H9 (cell line): ENCODE measurements around the gene HOXC11. TPM values are rescaled to one million over a fixed set of nuclear protein-coding genes. Genes with fewer than 3 reads are reported as not detected.

Experiments used
- DNase-seq: peaks from one replicate; pipeline ENCODE4 v3.0.0-alpha.2; 2017
- H2AFZ ChIP-seq: one replicate; pipeline ENCODE4 v1.6.1; 2013; ENCODE audit warnings: mild to moderate bottlenecking, low read length, control low read depth, moderate library complexity
- H2AK5ac ChIP-seq: 2 replicates; pipeline ENCODE4 v1.6.1; 2013; ENCODE audit warnings: low read length, control low read depth, mixed read lengths; ENCODE audit not compliant: insufficient read length
- H2BK120ac ChIP-seq: one replicate; pipeline ENCODE4 v1.6.1; 2013; ENCODE audit warnings: low read depth, mild to moderate bottlenecking, low read length, control low read depth, inconsistent platforms; ENCODE audit not compliant: poor library complexity, severe bottlenecking
- H2BK12ac ChIP-seq: 2 replicates; pipeline ENCODE4 v1.6.1; 2013; ENCODE audit warnings: low read length, control low read depth, mixed read lengths, low read depth; ENCODE audit not compliant: insufficient read length
- H2BK15ac ChIP-seq: 2 replicates; pipeline ENCODE4 v1.6.1; 2013; ENCODE audit warnings: low read depth, low read length, control low read depth
- H2BK20ac ChIP-seq: one replicate; pipeline ENCODE4 v1.6.1; 2013; ENCODE audit warnings: low read depth, mild to moderate bottlenecking, low read length, control low read depth, inconsistent platforms; ENCODE audit not compliant: poor library complexity, severe bottlenecking
- H2BK5ac ChIP-seq: 2 replicates; pipeline ENCODE4 v1.6.1; 2013; ENCODE audit warnings: low read length, control low read depth, mixed read lengths; ENCODE audit not compliant: insufficient read length
- H3K14ac ChIP-seq: 2 replicates; pipeline ENCODE4 v1.6.1; 2013; ENCODE audit warnings: low read length, control low read depth; ENCODE audit not compliant: insufficient read depth
- H3K18ac ChIP-seq: 2 replicates; pipeline ENCODE4 v1.6.1; 2013; ENCODE audit warnings: low read depth, mild to moderate bottlenecking, mixed read lengths, low read length, control low read depth; ENCODE audit not compliant: insufficient read length
- H3K23ac ChIP-seq: 2 replicates; pipeline ENCODE4 v1.6.1; 2013; ENCODE audit warnings: low read length, control low read depth, mixed read lengths, low read depth; ENCODE audit not compliant: insufficient read length
- H3K23me2 ChIP-seq: 2 replicates; pipeline ENCODE4 v1.6.1; 2013; ENCODE audit warnings: low read depth, mild to moderate bottlenecking, mixed read lengths, low read length, control low read depth; ENCODE audit not compliant: insufficient read length, poor library complexity, severe bottlenecking
- H3K27ac ChIP-seq: 2 replicates; pipeline ENCODE4 v1.5.1; 2013; ENCODE audit warnings: low read length, control low read depth, mixed read lengths, low read depth; ENCODE audit not compliant: insufficient read length
- H3K27me3 ChIP-seq: 2 replicates; pipeline ENCODE4 v1.6.1; 2013; ENCODE audit warnings: low read length, control low read depth, inconsistent platforms; ENCODE audit not compliant: insufficient read depth
- H3K4ac ChIP-seq: 2 replicates; pipeline ENCODE4 v1.6.1; 2013; ENCODE audit warnings: low read depth, mild to moderate bottlenecking, control low read depth, inconsistent platforms, low read length, moderate library complexity
- H3K4me1 ChIP-seq: 2 replicates; pipeline ENCODE4 v1.6.1; 2013; ENCODE audit warnings: low read length, control low read depth, inconsistent platforms; ENCODE audit not compliant: insufficient read depth
- H3K4me2 ChIP-seq: 2 replicates; pipeline ENCODE4 v1.6.1; 2013; ENCODE audit warnings: low read length, control low read depth, mixed read lengths; ENCODE audit not compliant: insufficient read length, insufficient read depth
- H3K56ac ChIP-seq: 2 replicates; pipeline ENCODE4 v1.6.1; 2013; ENCODE audit warnings: low read depth, mild to moderate bottlenecking, mixed read lengths, low read length, control low read depth; ENCODE audit not compliant: insufficient read length
- H3K79me1 ChIP-seq: 2 replicates; pipeline ENCODE4 v1.6.1; 2013; ENCODE audit warnings: low read depth, mild to moderate bottlenecking, moderate library complexity, low read length, control low read depth, inconsistent platforms; ENCODE audit not compliant: insufficient read depth, poor library complexity, severe bottlenecking
- H3K79me2 ChIP-seq: 2 replicates; pipeline ENCODE4 v1.6.1; 2013; ENCODE audit warnings: low read length, control low read depth, inconsistent platforms; ENCODE audit not compliant: insufficient read depth
- H3K9ac ChIP-seq: 2 replicates; pipeline ENCODE4 v1.6.1; 2013; ENCODE audit warnings: low read length, control low read depth, mixed read lengths; ENCODE audit not compliant: insufficient read length; ENCODE audit errors: extremely low read depth
- H3K9me3 ChIP-seq: one replicate; pipeline ENCODE4 v1.6.1; 2013; ENCODE audit warnings: low read depth, low read length, inconsistent platforms; ENCODE audit not compliant: control insufficient read depth
- H3T11ph ChIP-seq: one replicate; pipeline ENCODE4 v1.6.1; 2013; ENCODE audit warnings: mild to moderate bottlenecking, low read length, control low read depth, inconsistent platforms
- H4K20me1 ChIP-seq: one replicate; pipeline ENCODE4 v1.6.1; 2013; ENCODE audit not compliant: control insufficient read depth, insufficient read length, insufficient read depth
- H4K5ac ChIP-seq: 2 replicates; pipeline ENCODE4 v1.6.1; 2013; ENCODE audit warnings: low read depth, mild to moderate bottlenecking, mixed read lengths, low read length, control low read depth; ENCODE audit not compliant: insufficient read length
- H4K8ac ChIP-seq: replicated peaks from 2 replicates; pipeline ENCODE4 v1.6.1; 2013; ENCODE audit warnings: low read length, control low read depth, mixed read lengths, low read depth; ENCODE audit not compliant: insufficient read length
- H4K91ac ChIP-seq: 2 replicates; pipeline ENCODE4 v1.6.1; 2013; ENCODE audit warnings: low read depth, mild to moderate bottlenecking, moderate library complexity, mixed read lengths, low read length, control low read depth; ENCODE audit not compliant: insufficient read length
- H3K27ac Mint-ChIP-seq, 3 experiments: 2 replicates in 2 of 3; 3 replicates in 1 of 3; pipeline ENCODE4 v1.8.0; 2020 to 2021; ENCODE audit warnings: mixed read lengths in 3 of 3, mild to moderate bottlenecking in 1 of 3, moderate library complexity in 1 of 3
- H3K27me3 Mint-ChIP-seq: 2 replicates; pipeline ENCODE4 v1.8.0; 2021; ENCODE audit warnings: low read depth, mild to moderate bottlenecking, moderate library complexity, mixed read lengths
- H3K36me3 Mint-ChIP-seq, 3 experiments: 2 replicates in 2 of 3; 3 replicates in 1 of 3; pipeline ENCODE4 v1.8.0; 2020 to 2021; ENCODE audit warnings: low read depth in 3 of 3, mixed read lengths in 3 of 3; ENCODE audit not compliant: insufficient read depth in 1 of 3
- H3K4me1 Mint-ChIP-seq, 2 experiments: 2 replicates each; pipeline ENCODE4 v1.8.0; 2020; ENCODE audit warnings: mixed read lengths in 2 of 2
- H3K4me3 Mint-ChIP-seq, 2 experiments: 2 replicates in 1 of 2; 3 replicates in 1 of 2; pipeline ENCODE4 v1.8.0; 2020 to 2021; ENCODE audit warnings: mild to moderate bottlenecking in 2 of 2, mixed read lengths in 2 of 2, moderate library complexity in 1 of 2
- H3K9me3 Mint-ChIP-seq, 2 experiments: 2 replicates in 1 of 2; 3 replicates in 1 of 2; pipeline ENCODE4 v1.8.0; 2020; ENCODE audit warnings: mild to moderate bottlenecking in 2 of 2, mixed read lengths in 2 of 2, moderate library complexity in 1 of 2
- WGBS: extraction: QIAGEN DNeasy Blood & Tissue Kit; methylation state at CpG from one replicate; pipeline ENCODE4 v1.1.7; 2013; ENCODE audit warnings: missing lambda C conversion rate, low lambda C conversion rate, mixed read lengths; ENCODE audit not compliant: insufficient read length; ENCODE audit errors: extremely low coverage; 5-methylcytosine and 5-hydroxymethylcytosine counted together
- total RNA-seq: library from RNA; stranded (reverse); gene quantifications from 2 replicates; pipeline ENCODE4 v1.2.1, GENCODE V29; 2021
- TF ChIP-seq, protein P1 (sequence below): fragments of 200-600 bp; sonication (generic); conservative IDR thresholded peaks from 3 replicates; pipeline ENCODE4 v1.8.0; 2021; ENCODE audit warnings: antibody characterized with exemption, mild to moderate bottlenecking

HOXC11 gene
- total RNA-seq, 1 experiment from 2014 or later = not detected

DNA sequence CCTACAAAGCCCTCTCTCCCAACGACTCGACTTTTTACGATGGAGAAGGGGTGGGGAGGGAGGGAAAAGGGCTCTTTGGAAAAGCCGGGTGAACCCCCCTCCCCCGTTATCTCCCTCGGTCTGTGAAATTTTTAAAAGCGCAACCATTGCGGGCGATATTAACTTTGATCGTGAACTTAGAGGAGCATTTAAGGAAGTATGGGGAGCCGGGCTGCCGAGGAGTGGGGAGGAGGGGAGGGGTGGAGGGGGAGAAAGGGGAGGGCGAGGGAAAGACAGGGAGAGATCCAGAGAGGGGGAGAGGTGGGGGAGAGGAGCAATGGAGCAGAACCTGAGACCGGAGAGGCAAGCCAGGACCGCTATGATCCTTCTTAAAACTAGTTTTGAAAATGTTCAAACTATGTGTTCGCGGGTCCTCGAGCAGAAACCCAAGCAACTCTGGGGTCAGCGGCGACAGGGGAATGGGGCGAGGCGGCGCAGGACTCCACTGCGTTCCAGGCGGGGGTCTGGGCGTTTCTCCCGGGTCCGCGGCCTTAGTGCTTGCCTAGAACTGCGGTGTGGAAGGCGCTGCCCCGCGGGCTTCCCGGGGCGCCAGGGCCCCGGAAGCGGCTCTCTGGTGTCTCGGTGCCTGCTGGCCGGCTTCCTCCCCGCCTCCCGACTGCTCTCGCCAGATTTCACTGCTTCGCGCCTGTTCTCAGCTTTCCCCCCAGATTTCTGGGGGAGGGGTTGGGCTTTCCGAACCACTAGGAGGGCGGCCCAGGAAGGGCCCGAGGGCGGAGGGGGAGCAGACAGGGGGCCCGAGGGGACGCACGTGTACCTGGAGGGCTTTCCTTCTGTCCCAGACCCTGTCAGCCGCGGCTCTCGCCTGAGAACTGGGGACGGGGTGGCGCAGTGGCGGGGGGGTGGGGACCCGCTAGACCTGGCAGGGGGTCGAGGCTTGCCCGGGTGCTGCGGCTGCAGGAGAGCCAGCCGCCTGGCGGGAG lies 1.4 kb downstream of the HOXC11 start, which contains the start of gene HOTAIR:
Gene HOTAIR, minus strand, starts transcription at position 871 of the 980 bp plus-strand sequence.
- Histone ChIP-seq H3K18ac (no peak within 1 kb of the TSS), H3K27ac (no peak within 1 kb of the TSS), H3K79me2 (no peaks in the 10 kb centered on the region), H2AK5ac (no peak within 1 kb of the TSS), H3K14ac (no peak within 1 kb of the TSS), H4K91ac (no peak within 1 kb of the TSS), H3K9ac (no peak within 1 kb of the TSS), H4K8ac (no peak within 1 kb of the TSS), H2BK12ac (no peak within 1 kb of the TSS), H3K4me1 (no peaks in the 10 kb centered on the region), H3K9me3 (no peaks in the 10 kb centered on the region), H3K4me2 (peak within 1 kb of the TSS; percentile 10), H2AFZ (no peak within 1 kb of the TSS), H2BK20ac (no peak within 1 kb of the TSS), H3K79me1 (no peaks in the 10 kb centered on the region), H4K5ac (no peak within 1 kb of the TSS), H2BK15ac (no peak within 1 kb of the TSS; the same call in 1 of the 2 replicates), H3K23me2 (no peaks in the 10 kb centered on the region), H3K56ac (no peak within 1 kb of the TSS), H2BK5ac (no peak within 1 kb of the TSS), H3T11ph (no peak within 1 kb of the TSS), H3K4ac (no peak within 1 kb of the TSS), H2BK120ac (no peak within 1 kb of the TSS), H3K27me3 (peaks cover 99% of the 10 kb centered on the region), H4K20me1 (no peaks in the 10 kb centered on the region), H3K23ac (no peak within 1 kb of the TSS)
- WGBS = no CpG with 5 or more reads among the region's 63 CpGs
- peaks cover 14 to 25% of the 10 kb centered on the region in 2 experiments for H3K4me1 Mint-ChIP-seq
- H3K4me3 Mint-ChIP-seq = peak within 1 kb of the TSS in 1 of 2 experiments; percentile 74; a peak in 3 of 5 replicates
- H3K9me3 Mint-ChIP-seq = peaks cover 9 to 12% of the 10 kb centered on the region in 2 experiments
- TF ChIP-seq, protein P1, sequence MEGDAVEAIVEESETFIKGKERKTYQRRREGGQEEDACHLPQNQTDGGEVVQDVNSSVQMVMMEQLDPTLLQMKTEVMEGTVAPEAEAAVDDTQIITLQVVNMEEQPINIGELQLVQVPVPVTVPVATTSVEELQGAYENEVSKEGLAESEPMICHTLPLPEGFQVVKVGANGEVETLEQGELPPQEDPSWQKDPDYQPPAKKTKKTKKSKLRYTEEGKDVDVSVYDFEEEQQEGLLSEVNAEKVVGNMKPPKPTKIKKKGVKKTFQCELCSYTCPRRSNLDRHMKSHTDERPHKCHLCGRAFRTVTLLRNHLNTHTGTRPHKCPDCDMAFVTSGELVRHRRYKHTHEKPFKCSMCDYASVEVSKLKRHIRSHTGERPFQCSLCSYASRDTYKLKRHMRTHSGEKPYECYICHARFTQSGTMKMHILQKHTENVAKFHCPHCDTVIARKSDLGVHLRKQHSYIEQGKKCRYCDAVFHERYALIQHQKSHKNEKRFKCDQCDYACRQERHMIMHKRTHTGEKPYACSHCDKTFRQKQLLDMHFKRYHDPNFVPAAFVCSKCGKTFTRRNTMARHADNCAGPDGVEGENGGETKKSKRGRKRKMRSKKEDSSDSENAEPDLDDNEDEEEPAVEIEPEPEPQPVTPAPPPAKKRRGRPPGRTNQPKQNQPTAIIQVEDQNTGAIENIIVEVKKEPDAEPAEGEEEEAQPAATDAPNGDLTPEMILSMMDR = no peak
- peak; percentile 55 for DNase-seq
- H3K27me3 Mint-ChIP-seq = peaks cover 100% of the 10 kb centered on the region
- H3K27ac Mint-ChIP-seq = no peak within 1 kb of the TSS
- peaks cover 0 to 8% (median 3%) of the 10 kb centered on the region in 3 experiments; a peak in 3 of 7 replicates for H3K36me3 Mint-ChIP-seq
